ENCODE measurements around the gene HMG20A. TPM values are rescaled to one million over a fixed set of nuclear protein-coding genes. Genes with fewer than 3 reads are reported as not detected.
A peak's percentile ranks its signal among the peaks of the same experiment; 100 is the strongest.

HMG20A gene
- total RNA-seq, 4 donors from 2014 or later: 20.7 to 42.2 (median 31.2) TPM

DNA sequence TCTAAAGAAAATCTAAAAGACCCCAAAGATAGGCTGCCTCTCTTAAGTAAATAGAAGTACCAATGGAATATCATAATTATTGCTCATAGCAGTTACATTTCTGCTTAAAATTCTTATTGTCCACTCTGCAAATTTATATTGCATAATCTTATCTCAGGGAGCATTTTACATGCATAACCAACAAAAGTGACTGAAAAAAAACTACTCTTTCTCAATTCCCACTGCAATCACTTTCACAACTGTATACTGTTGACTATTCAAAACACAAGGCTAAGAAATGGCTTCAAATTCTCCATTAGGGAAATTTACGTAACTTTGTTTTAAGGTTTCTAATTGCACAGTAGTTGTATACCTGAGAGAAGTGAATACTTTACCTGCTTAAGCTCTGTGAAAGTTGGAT, 56.3 kb downstream of the HMG20A start:
- Histone ChIP-seq H3K9me3 (no peaks in the 10 kb centered on the region), H3K36me3 (peaks cover 12 to 41% (median 32%) of the 10 kb centered on the region in 4 donors), H3K4me1 (peaks cover 22 to 29% (median 25%) of the 10 kb centered on the region in 4 donors), H3K27me3 (no peaks in the 10 kb centered on the region), H3K4me3 (no peak overlapping the region), H3K27ac (replicated peaks in 1 of 4) (no peak overlapping the region)
- DNase-seq (ENCODE audit: extremely low spot score): no peak
- intact Hi-C loops (cut with DNase I): no loop called here
- TF ChIP-seq, protein P1, sequence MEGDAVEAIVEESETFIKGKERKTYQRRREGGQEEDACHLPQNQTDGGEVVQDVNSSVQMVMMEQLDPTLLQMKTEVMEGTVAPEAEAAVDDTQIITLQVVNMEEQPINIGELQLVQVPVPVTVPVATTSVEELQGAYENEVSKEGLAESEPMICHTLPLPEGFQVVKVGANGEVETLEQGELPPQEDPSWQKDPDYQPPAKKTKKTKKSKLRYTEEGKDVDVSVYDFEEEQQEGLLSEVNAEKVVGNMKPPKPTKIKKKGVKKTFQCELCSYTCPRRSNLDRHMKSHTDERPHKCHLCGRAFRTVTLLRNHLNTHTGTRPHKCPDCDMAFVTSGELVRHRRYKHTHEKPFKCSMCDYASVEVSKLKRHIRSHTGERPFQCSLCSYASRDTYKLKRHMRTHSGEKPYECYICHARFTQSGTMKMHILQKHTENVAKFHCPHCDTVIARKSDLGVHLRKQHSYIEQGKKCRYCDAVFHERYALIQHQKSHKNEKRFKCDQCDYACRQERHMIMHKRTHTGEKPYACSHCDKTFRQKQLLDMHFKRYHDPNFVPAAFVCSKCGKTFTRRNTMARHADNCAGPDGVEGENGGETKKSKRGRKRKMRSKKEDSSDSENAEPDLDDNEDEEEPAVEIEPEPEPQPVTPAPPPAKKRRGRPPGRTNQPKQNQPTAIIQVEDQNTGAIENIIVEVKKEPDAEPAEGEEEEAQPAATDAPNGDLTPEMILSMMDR (IDR thresholded peaks at IDR 0.05): no peak
- TF ChIP-seq POLR2A (IDR thresholded peaks at IDR 0.05; ENCODE audit: low read depth): no peak
- TF ChIP-seq EP300 (IDR thresholded peaks at IDR 0.05): no peak
- TF ChIP-seq POLR2AphosphoS5 (IDR thresholded peaks at IDR 0.05): no peak
- WGBS: 95% methylated on average over 1 of the region's 1 CpG

DNA sequence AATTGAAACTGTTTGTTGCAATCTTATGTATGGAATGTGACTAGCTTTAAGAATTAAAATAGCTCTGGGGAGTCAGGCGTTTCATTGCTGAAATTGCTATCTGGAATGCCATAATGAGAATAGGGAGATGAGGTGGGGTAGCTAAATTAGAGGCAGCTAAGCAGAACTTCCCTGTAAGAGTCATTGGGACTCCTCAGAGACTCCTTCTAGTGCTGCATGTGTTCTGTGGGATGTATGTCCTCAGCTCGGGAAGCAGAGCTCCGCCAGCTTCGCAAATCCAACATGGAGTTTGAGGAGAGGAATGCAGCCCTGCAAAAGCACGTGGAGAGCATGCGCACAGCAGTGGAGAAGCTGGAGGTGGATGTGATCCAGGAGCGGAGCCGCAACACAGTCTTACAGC, 57.4 kb downstream of the HMG20A start:
- intact Hi-C loops (cut with DNase I): no loop called here
- H3K4me1 ChIP-seq: peaks cover 33 to 40% (median 35%) of the 10 kb centered on the region in 4 donors
- no peaks in the 10 kb centered on the region for H3K9me3 ChIP-seq
- TF ChIP-seq POLR2AphosphoS5 (IDR thresholded peaks at IDR 0.05) (no peak), POLR2A (IDR thresholded peaks at IDR 0.05; ENCODE audit: low read depth) (no peak), EP300 (IDR thresholded peaks at IDR 0.05) (no peak)
- TF ChIP-seq, protein P1 (IDR thresholded peaks at IDR 0.05): no peak
- H3K27ac ChIP-seq (replicated peaks in 1 of 4): no peak overlapping the region
- DNase-seq (ENCODE audit: extremely low spot score): no peak
- H3K4me3 ChIP-seq: no peak overlapping the region
- peaks cover 4 to 36% (median 25%) of the 10 kb centered on the region in 4 donors for H3K36me3 ChIP-seq
- H3K27me3 ChIP-seq: no peaks in the 10 kb centered on the region
- 95% methylated on average over 8 of the region's 8 CpGs for WGBS

DNA sequence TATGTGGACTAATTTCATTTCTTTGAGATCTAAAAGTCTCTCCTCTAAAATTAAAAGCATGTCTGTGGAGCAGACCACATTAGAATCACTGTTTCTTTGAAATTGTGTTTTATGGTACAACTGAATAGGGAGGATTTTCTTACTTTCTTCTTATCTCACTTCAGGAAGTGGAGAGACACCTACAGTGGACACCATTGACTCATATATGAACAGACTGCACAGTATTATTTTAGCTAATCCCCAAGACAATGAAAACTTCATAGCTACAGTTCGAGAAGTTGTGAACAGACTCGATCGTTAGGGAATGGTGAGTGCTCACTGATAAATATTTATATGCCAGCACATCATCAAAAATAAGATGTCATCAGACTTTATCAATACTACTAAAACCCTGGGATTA, 58.3 kb downstream of the HMG20A start:
- H3K27ac ChIP-seq (replicated peaks in 1 of 4): no peak overlapping the region
- 98% methylated on average over 3 of the region's 3 CpGs for WGBS
- no peak for DNase-seq (ENCODE audit: extremely low spot score)
- H3K9me3 ChIP-seq: no peaks in the 10 kb centered on the region
- H3K4me3 ChIP-seq: no peak overlapping the region
- H3K36me3 ChIP-seq: peaks cover 4 to 45% (median 31%) of the 10 kb centered on the region in 4 donors
- TF ChIP-seq POLR2A (IDR thresholded peaks at IDR 0.05; ENCODE audit: low read depth): no peak
- no peak for TF ChIP-seq EP300 (IDR thresholded peaks at IDR 0.05)
- TF ChIP-seq POLR2AphosphoS5 (IDR thresholded peaks at IDR 0.05): no peak
- TF ChIP-seq, protein P1 (IDR thresholded peaks at IDR 0.05): no peak
- intact Hi-C loops (cut with DNase I): no loop called here
- H3K27me3 ChIP-seq: no peaks in the 10 kb centered on the region
- peaks cover 41 to 46% (median 44%) of the 10 kb centered on the region in 4 donors for H3K4me1 ChIP-seq

DNA sequence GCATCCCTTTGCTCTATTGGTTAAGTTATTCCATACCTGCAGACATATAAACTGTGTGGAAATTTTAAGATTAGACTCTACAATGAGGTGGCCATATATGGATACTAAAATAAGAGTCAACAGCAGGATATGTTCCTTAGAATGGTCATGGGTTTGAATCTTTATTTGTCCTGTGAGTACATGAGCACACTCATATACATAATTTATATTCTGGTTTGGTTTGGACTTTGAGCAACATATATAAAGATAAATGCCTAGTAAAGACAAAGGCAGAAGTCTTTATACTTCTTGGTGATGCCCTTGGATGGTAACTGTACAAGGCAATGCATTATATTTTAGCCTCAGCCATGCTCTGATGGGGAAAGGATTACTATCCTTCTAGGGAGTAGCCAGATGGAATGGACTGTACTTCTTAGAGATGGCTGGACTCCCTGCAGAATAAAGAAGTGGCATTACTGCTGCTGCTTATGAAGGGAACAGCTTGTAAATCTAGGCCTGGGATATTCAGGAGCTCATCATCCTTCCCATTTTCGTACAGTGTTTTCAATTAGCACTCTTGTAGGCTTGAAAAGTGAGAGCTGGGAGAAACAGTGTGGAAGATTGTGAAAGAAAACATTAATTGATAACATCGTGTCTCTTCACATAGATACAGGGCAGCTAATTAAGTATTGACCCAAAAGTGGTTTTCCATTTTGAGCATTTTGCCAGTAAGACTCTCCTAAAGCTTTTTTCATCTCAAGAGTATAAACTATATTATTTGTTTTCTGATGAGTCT, 60.4 kb downstream of the HMG20A start:
- H3K36me3 ChIP-seq: peaks cover 4 to 56% (median 39%) of the 10 kb centered on the region in 4 donors
- peaks cover 39 to 50% (median 47%) of the 10 kb centered on the region in 4 donors for H3K4me1 ChIP-seq
- H3K27me3 ChIP-seq: no peaks in the 10 kb centered on the region
- TF ChIP-seq POLR2A (IDR thresholded peaks at IDR 0.05; ENCODE audit: low read depth) (no peak), EP300 (IDR thresholded peaks at IDR 0.05) (no peak), POLR2AphosphoS5 (IDR thresholded peaks at IDR 0.05) (no peak)
- TF ChIP-seq, protein P1 (IDR thresholded peaks at IDR 0.05): no peak
- no peak for DNase-seq (ENCODE audit: extremely low spot score)
- peak overlapping the region in 1 of 4 donors; percentile 44 for H3K27ac ChIP-seq (replicated peaks in 1 of 4)
- no peaks in the 10 kb centered on the region for H3K9me3 ChIP-seq
- 83% methylated on average over 2 of the region's 2 CpGs for WGBS
- intact Hi-C loops (cut with DNase I): no loop called here
- no peak overlapping the region for H3K4me3 ChIP-seq
